HepG2 (cell line): ENCODE measurements around the gene SYTL5. TPM values are rescaled to one million over a fixed set of nuclear protein-coding genes. Genes with fewer than 3 reads are reported as not detected.

Experiments used
- ATAC-seq: fragments of 200-7000 bp; cut with Tn5 transposase; 3 replicates; pipeline ENCODE4 v1.9.1; 2020; ENCODE audit warnings: mild to moderate bottlenecking, moderate library complexity
- BruUV-seq: library from RNA; stranded (reverse); fragments of 400-500 nt; replicated peaks from 2 replicates; lab custom pipeline; 2021; lab: Mats Ljungman, UMichigan
- CTCF ChIA-PET: fragments of 300-600 bp; formaldehyde crosslinking; extraction: SDS; loops from one replicate; lab custom pipeline; 2021; ENCODE audit warnings: low total read pairs, inconsistent platforms, low intra/inter-chr PET ratio; lab: Yijun Ruan, JAX
- POLR2A ChIA-PET: fragments of 350-600 bp; sonication (Branson Sonifier 250); formaldehyde crosslinking; loops from one replicate; lab custom pipeline; 2020; ENCODE audit warnings: antibody characterized with exemption, inconsistent platforms; lab: Yijun Ruan, JAX
- DNase-seq: peaks from one replicate; pipeline ENCODE4 v3.0.0-alpha.2; 2015; ENCODE audit warnings: low spot score
- FAIRE-seq: peaks from 3 replicates; lab custom pipeline; 2011; peaks lifted over from hg19 to GRCh38; lab: Jason Lieb, UNC
- H2AFZ ChIP-seq: one replicate; pipeline ENCODE4 v1.6.1; 2011; ENCODE audit warnings: low read length, inconsistent platforms
- H3K27ac ChIP-seq: fragments of 300-600 bp; 3 replicates; pipeline ENCODE4 v1.8.0; 2011; ENCODE audit warnings: mixed run types, mild to moderate bottlenecking, mixed read lengths, low read length, inconsistent platforms; ENCODE audit not compliant: insufficient read depth; ENCODE audit errors: extremely low read length
- H3K27me3 ChIP-seq, 2 experiments: fragments of 200-600 bp in 1 of 2; 2 replicates in 1 of 2; 3 replicates in 1 of 2; pipeline versions ENCODE4 v1.6.0 to v1.8.0; 2011; ENCODE audit warnings: low read length in 2 of 2, mild to moderate bottlenecking in 2 of 2, moderate library complexity in 2 of 2, inconsistent platforms in 1 of 2; ENCODE audit not compliant: insufficient read depth in 2 of 2, control insufficient read depth in 1 of 2
- H3K36me3 ChIP-seq, 2 experiments: fragments of 200-600 bp in 1 of 2; replicated peaks in 1 of 2; 2 replicates in 1 of 2; 3 replicates in 1 of 2; pipeline versions ENCODE4 v1.5.1 to v1.8.0; 2011; ENCODE audit warnings: low read length in 2 of 2, inconsistent platforms in 1 of 2; ENCODE audit not compliant: insufficient read depth in 2 of 2, control insufficient read depth in 1 of 2
- H3K4me1 ChIP-seq: 2 replicates; pipeline ENCODE4 v1.5.1; 2012; ENCODE audit warnings: low read length, inconsistent platforms; ENCODE audit not compliant: insufficient read depth
- H3K4me2 ChIP-seq: 2 replicates; pipeline ENCODE4 v1.6.0; 2011; ENCODE audit warnings: low read depth, low read length, inconsistent platforms
- H3K4me3 ChIP-seq, 3 experiments: fragments of 200-600 bp in 1 of 3; sonication (generic), shearing (Covaris generic) in 1 of 3; replicated peaks in 1 of 3; 2 replicates each; pipeline ENCODE4 v1.5.1; 2011 to 2016; ENCODE audit warnings: low read length in 3 of 3, inconsistent platforms in 2 of 3, low read depth in 2 of 3, mild to moderate bottlenecking in 2 of 3, control low read depth in 1 of 3, mixed read lengths in 1 of 3; ENCODE audit not compliant: insufficient read depth in 1 of 3
- H3K79me2 ChIP-seq: one replicate; pipeline ENCODE4 v1.6.1; 2011; ENCODE audit warnings: low read length, inconsistent platforms; ENCODE audit not compliant: insufficient read depth
- H3K9ac ChIP-seq: 2 replicates; pipeline ENCODE4 v1.6.0; 2011; ENCODE audit warnings: mild to moderate bottlenecking, low read depth, low read length, inconsistent platforms; ENCODE audit not compliant: insufficient read depth
- H3K9me3 ChIP-seq: 2 replicates; pipeline ENCODE4 v1.5.1; 2012; ENCODE audit warnings: mild to moderate bottlenecking, low read length
- H4K20me1 ChIP-seq: 2 replicates; pipeline ENCODE4 v1.6.0; 2011; ENCODE audit warnings: inconsistent platforms, mild to moderate bottlenecking, low read length, moderate library complexity; ENCODE audit not compliant: insufficient read depth
- FOXP1 ChIP-seq, 2 experiments: fragments of 450-650 bp in 1 of 2; IDR thresholded peaks; 2 replicates each; pipeline ENCODE4 v1.6.1; 2017 to 2018; ENCODE audit warnings: antibody characterized with exemption in 1 of 2
- HDAC6 ChIP-seq: fragments of 200-600 bp; sonication (generic); IDR thresholded peaks from 2 replicates; pipeline ENCODE4 v1.7.0; 2017; ENCODE audit warnings: mild to moderate bottlenecking, antibody characterized with exemption, low read length, low read depth
- KLF9 ChIP-seq: IDR thresholded peaks from 2 replicates; pipeline ENCODE4 v1.6.1; 2016; ENCODE audit warnings: low read depth
- RARA ChIP-seq: IDR thresholded peaks from 2 replicates; pipeline ENCODE4 v1.6.1; 2016; ENCODE audit warnings: missing genetic modification reagents, missing compliant biosample characterization
- SMAD9 ChIP-seq: sonication (generic); formaldehyde crosslinking; IDR thresholded peaks from 2 replicates; pipeline ENCODE4 v1.5.1; 2020; ENCODE audit warnings: mild to moderate bottlenecking, missing genetic modification reagents
- SP4 ChIP-seq: sonication (generic); formaldehyde crosslinking; IDR thresholded peaks from 2 replicates; pipeline ENCODE4 v1.8.1; 2023; ENCODE audit warnings: mild to moderate bottlenecking, missing genetic modification reagents
- ZNF296 ChIP-seq: sonication (generic); formaldehyde crosslinking; conservative IDR thresholded peaks from 2 replicates; pipeline ENCODE4 v1.5.0; 2020; ENCODE audit warnings: mild to moderate bottlenecking, missing genetic modification reagents
- ZNF446 ChIP-seq: sonication (generic); formaldehyde crosslinking; IDR thresholded peaks from 2 replicates; pipeline ENCODE4 v1.5.0; 2020; ENCODE audit warnings: mild to moderate bottlenecking, missing genetic modification reagents
- ZNF644 ChIP-seq: IDR thresholded peaks from 2 replicates; pipeline ENCODE4 v1.6.1; 2016; ENCODE audit warnings: low read depth
- ZSCAN20 ChIP-seq: sonication (generic); formaldehyde crosslinking; IDR thresholded peaks from 2 replicates; pipeline ENCODE4 v1.4.0; 2020; ENCODE audit warnings: missing genetic modification reagents, mild to moderate bottlenecking, borderline replicate concordance
- WGBS: methylation state at CpG from one replicate; pipeline ENCODE4 v1.1.6; 2017; ENCODE audit warnings: low lambda C conversion rate; 5-methylcytosine and 5-hydroxymethylcytosine counted together
- in situ Hi-C: cut with HindIII; loops from 2 replicates; pipeline ENCODE4 v1.10.0; 2017; ENCODE audit warnings: low pct_unique_long_range_greater_than_20kb; ENCODE audit not compliant: extremely low pct_ligation_motif_present
- intact Hi-C: fragments of 100-400 bp; cut with micrococcal nuclease; formaldehyde crosslinking; loops from one replicate; pipeline ENCODE4 v1.10.0; 2022; ENCODE audit not compliant: unreplicated experiment
- polyA plus RNA-seq, 8 experiments: library from polyadenylated mRNA; depleted of rRNA in 3 of 8; stranded (reverse) in 7 of 8; unstranded in 1 of 8; fragments of >200 nt; fragmentation: Illumina TruSeq in 4 of 8; extraction: Trizol in 4 of 8; gene quantifications; 2 replicates each; pipeline versions ENCODE4 v1.2.1 to v1.2.3, GENCODE V29; 2011 to 2016; ENCODE audit warnings: low read depth in 4 of 8, missing spikeins in 1 of 8, mixed read lengths in 1 of 8; ENCODE audit not compliant: insufficient read depth in 1 of 8
- total RNA-seq, 5 experiments: library from RNA; depleted of rRNA; stranded (reverse); fragments of >200 nt; fragmentation: Illumina TruSeq; extraction: Trizol; gene quantifications; 2 replicates each; pipeline ENCODE4 v1.2.3, GENCODE V29; 2016; ENCODE audit warnings: low read depth in 1 of 5
- TF ChIP-seq, protein P1 (sequence below), 2 experiments: sonication (generic) in 1 of 2; formaldehyde crosslinking in 1 of 2; IDR thresholded peaks; 2 replicates each; pipeline versions ENCODE4 v1.4.0 to v1.6.1; 2016 to 2020; ENCODE audit warnings: borderline replicate concordance in 1 of 2, low read depth in 1 of 2, mild to moderate bottlenecking in 1 of 2, missing genetic modification reagents in 1 of 2
- TF ChIP-seq, protein P2 (sequence below): sonication (generic); formaldehyde crosslinking; IDR thresholded peaks from 2 replicates; pipeline ENCODE4 v1.9.0; 2021; ENCODE audit warnings: missing genetic modification reagents, borderline replicate concordance
- TF ChIP-seq, protein P3 (sequence below), 2 experiments: fragments of 450-650 bp in 1 of 2; sonication (generic) in 1 of 2; formaldehyde crosslinking; IDR thresholded peaks; 2 replicates each; pipeline versions ENCODE4 v1.5.0 to v1.8.0; 2020 to 2022; ENCODE audit warnings: mild to moderate bottlenecking in 1 of 2, missing genetic modification reagents in 1 of 2

The SYTL5 gene
- total and polyA plus RNA-seq, 2 of the 13 experiments (the other 11 are each of a cell fraction or from before 2014, with no cell fraction given), result not detected

DNA sequence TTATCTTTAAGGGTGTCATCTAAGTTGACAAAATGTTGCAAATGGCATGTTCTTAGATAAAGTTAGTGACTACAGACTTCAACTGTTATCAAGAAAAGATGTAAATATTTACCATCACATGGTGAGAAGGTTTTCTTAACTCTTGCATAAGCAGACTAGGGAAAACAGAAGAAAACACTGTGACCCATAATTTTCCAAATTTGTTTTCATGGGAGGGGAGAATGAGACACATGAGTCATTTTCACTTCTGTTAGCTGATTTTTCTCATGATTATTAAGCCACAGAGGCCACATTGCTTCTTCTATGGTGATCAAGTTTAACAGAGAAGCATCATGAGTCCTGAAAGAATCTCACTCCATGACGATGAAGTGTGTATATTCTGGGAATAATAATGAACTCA is 30.2 kb upstream of the SYTL5 start:
- Histone ChIP-seq H4K20me1 (no peaks in the 10 kb centered on the region), H3K9me3 (no peaks in the 10 kb centered on the region), H2AFZ (no peak overlapping the region), H3K4me2 (no peak overlapping the region), H3K79me2 (no peaks in the 10 kb centered on the region), H3K27me3 (no peaks in the 10 kb centered on the region), H3K36me3 (no peaks in the 10 kb centered on the region), H3K4me1 (peaks cover 21% of the 10 kb centered on the region), H3K4me3 (no peak overlapping the region), H3K9ac (no peak overlapping the region), H3K27ac (no peak overlapping the region)
- DNase-seq (no peak), ATAC-seq (no peak), FAIRE-seq (peak; percentile 21)
- ChIA-PET POLR2A (interaction anchor here (1.7 to 2.6 kb wide), 2 partner anchors 11 to 16 kb away, joined by 4 to 27 read pairs; no protein-coding TSS in a partner anchor), CTCF (no interaction called here)
- BruUV-seq, result no TSS peak
- intact Hi-C loops, result no loop called here
- WGBS, result 57% methylated on average over 1 of the region's 1 CpG
- in situ Hi-C loops, result no loop called here
- TF ChIP-seq FOXP1 (IDR thresholded peaks at IDR 0.05) (no peak), FOXP1 (CRISPR knock-in tag; IDR thresholded peaks at IDR 0.05) (peak; percentile 8; the same call in 1 of the 2 replicates), KLF9 (CRISPR knock-in tag) (no peak)

DNA sequence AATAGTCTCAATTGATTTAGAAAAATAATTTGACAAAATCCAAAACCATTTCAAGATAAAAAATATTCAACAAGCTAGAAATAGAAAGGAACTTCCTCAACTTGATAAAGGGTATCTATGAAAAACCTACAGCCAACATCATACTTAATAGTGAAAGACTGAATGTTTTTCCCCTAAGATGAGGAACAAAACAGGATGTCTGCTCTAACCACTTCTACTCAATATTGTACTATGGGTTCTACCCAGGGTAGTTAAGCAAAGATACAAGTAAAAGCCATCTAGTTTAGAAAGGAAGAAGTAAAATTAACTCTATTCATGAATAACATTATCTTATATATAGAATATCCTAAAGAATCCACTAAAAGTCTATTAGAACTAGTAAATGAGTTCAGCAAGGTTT is 21.5 kb upstream of the SYTL5 start:
- Histone ChIP-seq H3K4me3 (no peak overlapping the region), H3K36me3 (no peaks in the 10 kb centered on the region), H3K4me1 (peaks cover 12% of the 10 kb centered on the region; the same call in 1 of the 2 replicates), H3K9ac (no peak overlapping the region), H3K9me3 (no peaks in the 10 kb centered on the region), H4K20me1 (no peaks in the 10 kb centered on the region), H3K27me3 (no peaks in the 10 kb centered on the region), H3K27ac (no peak overlapping the region), H2AFZ (no peak overlapping the region), H3K79me2 (no peaks in the 10 kb centered on the region), H3K4me2 (no peak overlapping the region)
- ATAC-seq (no peak), FAIRE-seq (no peak), DNase-seq (no peak)
- BruUV-seq, result no TSS peak
- in situ Hi-C loops (no loop called here), intact Hi-C loops (no loop called here)
- ChIA-PET POLR2A (no interaction called here), CTCF (no interaction called here)
- no peak for TF ChIP-seq ZNF296 (CRISPR knock-in tag)
- TF ChIP-seq ZNF644 (CRISPR knock-in tag), result no peak
- TF ChIP-seq, protein P1, sequence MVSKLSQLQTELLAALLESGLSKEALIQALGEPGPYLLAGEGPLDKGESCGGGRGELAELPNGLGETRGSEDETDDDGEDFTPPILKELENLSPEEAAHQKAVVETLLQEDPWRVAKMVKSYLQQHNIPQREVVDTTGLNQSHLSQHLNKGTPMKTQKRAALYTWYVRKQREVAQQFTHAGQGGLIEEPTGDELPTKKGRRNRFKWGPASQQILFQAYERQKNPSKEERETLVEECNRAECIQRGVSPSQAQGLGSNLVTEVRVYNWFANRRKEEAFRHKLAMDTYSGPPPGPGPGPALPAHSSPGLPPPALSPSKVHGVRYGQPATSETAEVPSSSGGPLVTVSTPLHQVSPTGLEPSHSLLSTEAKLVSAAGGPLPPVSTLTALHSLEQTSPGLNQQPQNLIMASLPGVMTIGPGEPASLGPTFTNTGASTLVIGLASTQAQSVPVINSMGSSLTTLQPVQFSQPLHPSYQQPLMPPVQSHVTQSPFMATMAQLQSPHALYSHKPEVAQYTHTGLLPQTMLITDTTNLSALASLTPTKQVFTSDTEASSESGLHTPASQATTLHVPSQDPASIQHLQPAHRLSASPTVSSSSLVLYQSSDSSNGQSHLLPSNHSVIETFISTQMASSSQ (IDR thresholded peaks at IDR 0.05; ENCODE audit: low read depth), result no peak
- TF ChIP-seq, protein P1 (CRISPR knock-in tag; IDR thresholded peaks at IDR 0.05; ENCODE audit: borderline replicate concordance), result no peak
- no peak for TF ChIP-seq SP4 (CRISPR knock-in tag)
- no peak for TF ChIP-seq ZNF446 (CRISPR knock-in tag)
- no peak for TF ChIP-seq SMAD9 (CRISPR knock-in tag)
- TF ChIP-seq ZSCAN20, result no peak
- TF ChIP-seq, protein P2, sequence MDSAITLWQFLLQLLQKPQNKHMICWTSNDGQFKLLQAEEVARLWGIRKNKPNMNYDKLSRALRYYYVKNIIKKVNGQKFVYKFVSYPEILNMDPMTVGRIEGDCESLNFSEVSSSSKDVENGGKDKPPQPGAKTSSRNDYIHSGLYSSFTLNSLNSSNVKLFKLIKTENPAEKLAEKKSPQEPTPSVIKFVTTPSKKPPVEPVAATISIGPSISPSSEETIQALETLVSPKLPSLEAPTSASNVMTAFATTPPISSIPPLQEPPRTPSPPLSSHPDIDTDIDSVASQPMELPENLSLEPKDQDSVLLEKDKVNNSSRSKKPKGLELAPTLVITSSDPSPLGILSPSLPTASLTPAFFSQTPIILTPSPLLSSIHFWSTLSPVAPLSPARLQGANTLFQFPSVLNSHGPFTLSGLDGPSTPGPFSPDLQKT (CRISPR knock-in tag), result no peak
- TF ChIP-seq RARA (CRISPR knock-in tag), result no peak
- no peak for TF ChIP-seq HDAC6
- TF ChIP-seq, protein P3, sequence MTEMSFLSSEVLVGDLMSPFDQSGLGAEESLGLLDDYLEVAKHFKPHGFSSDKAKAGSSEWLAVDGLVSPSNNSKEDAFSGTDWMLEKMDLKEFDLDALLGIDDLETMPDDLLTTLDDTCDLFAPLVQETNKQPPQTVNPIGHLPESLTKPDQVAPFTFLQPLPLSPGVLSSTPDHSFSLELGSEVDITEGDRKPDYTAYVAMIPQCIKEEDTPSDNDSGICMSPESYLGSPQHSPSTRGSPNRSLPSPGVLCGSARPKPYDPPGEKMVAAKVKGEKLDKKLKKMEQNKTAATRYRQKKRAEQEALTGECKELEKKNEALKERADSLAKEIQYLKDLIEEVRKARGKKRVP (CRISPR knock-in tag; IDR thresholded peaks at IDR 0.05), result no peak
